ENCODE data around the gene GAD2.
A peak's percentile ranks its signal among the peaks of the same experiment; 100 is the strongest.

Gene GAD2

DNA sequence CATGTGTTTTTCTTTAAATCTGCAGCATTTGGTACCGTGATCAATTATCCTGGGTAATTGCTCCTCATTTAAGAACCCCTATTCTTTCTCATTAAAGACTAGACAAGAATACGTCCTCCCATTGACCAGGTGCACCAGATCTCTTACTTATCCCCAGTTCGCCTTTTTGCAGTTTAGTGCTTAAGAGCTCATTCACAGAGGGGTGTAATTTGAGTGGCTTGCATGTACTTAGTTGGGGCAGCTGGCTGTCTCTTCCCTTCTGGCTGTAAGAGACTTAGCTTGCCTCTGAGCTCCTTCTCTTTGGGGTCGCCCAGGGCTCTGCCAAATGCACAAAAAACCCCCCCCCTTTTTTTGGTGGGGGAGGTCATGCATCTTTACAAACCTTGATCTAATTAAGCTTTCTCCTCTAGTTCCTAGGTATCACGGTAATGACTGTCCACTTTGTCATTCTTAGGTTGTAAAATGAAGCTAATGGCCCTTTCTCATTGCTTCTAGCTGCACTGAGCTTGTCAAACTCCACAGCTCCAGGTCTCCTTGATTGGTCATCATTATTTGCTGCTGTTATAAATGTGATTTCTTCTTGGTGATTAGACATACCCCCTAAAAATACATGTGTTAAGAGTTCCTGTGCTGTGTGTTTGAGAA, 26.3 kb downstream of the GAD2 start:
- Mint-ChIP-seq H3K36me3 (no peaks in the 10 kb centered on the region), H3K4me3 (no peak overlapping the region), H3K4me1 (no peaks in the 10 kb centered on the region), H3K9me3 (no peaks in the 10 kb centered on the region), H3K27ac (no peak overlapping the region), H3K27me3 (peaks cover 21% of the 10 kb centered on the region)
- DNase-seq (ENCODE audit: low spot score in 2 of 2) (no peak), ATAC-seq (ENCODE audit: low read depth) (no peak)

DNA sequence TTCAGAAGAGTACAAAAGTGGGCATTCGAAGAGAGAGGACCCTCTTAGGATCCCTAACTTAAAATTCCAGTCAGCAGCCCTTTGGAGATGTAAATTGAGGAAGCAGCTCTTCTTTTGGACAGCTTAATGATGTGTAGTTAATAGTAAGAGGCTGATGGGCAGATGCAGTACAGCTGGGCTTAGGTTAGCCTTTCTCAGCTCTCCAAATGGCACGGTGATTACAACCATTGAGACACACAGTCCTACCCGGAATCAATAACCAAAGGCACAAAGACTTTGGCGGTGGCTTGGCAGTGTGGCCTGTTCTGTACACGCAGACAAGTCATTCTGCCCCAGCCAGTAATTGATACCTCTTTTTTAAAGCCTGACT, 26.8 kb downstream of the GAD2 start:
- Mint-ChIP-seq H3K36me3 (no peaks in the 10 kb centered on the region), H3K27me3 (peaks cover 16% of the 10 kb centered on the region), H3K4me1 (no peaks in the 10 kb centered on the region), H3K27ac (no peak overlapping the region), H3K4me3 (no peak overlapping the region), H3K9me3 (no peaks in the 10 kb centered on the region)
- no peak for ATAC-seq (ENCODE audit: low read depth)
- no peak for DNase-seq (ENCODE audit: low spot score in 2 of 2)

DNA sequence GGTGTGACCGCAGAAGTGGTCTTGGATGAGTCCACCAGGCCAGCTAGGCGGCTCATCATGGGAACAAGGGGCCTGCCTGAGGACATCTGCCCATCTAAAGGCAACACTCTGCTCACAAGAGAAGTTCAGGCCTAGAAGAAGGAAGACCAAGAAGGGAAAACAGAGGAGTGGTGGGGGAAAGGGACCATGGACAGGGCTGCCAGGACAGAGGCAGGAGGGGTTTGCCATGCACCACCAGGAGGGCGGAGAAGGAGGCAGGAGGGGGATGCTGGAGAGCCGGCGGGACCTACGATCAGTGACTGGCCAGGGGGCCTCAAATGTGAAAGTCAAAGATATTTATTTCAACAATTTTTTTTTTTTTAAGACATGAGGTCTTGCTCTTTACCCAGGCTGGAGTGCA, 33.1 kb downstream of the GAD2 start:
- H3K27ac Mint-ChIP-seq: no peak overlapping the region
- DNase-seq (ENCODE audit: low spot score in 2 of 2) (no peak), ATAC-seq (ENCODE audit: low read depth) (no peak)
- no peaks in the 10 kb centered on the region for H3K4me1 Mint-ChIP-seq
- H3K4me3 Mint-ChIP-seq: no peak overlapping the region
- H3K27me3 Mint-ChIP-seq: peaks cover 9% of the 10 kb centered on the region
- H3K9me3 Mint-ChIP-seq: no peaks in the 10 kb centered on the region
- no peaks in the 10 kb centered on the region for H3K36me3 Mint-ChIP-seq

DNA sequence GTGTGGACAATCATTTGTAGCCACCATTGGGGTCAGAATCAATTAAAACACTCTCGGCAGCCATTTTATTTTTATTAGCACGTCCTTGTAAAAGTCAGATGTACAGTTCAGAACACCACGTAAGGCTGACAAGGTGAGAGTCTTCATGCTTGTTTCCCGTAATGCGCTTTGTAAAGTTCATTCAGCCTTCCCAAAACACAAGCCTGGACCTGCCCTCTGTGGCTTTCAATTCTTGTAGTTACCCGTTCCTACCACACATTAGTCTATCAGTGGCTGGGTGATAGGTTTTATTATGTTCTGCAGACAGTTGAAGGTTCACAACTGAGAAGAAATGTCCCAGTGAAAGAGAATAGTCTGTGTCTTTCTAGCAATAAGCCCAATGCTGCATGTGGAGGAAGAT, 35.4 kb downstream of the GAD2 start:
- Mint-ChIP-seq H3K4me1 (no peaks in the 10 kb centered on the region), H3K9me3 (no peaks in the 10 kb centered on the region), H3K27me3 (peaks cover 15% of the 10 kb centered on the region), H3K36me3 (no peaks in the 10 kb centered on the region), H3K27ac (no peak overlapping the region), H3K4me3 (no peak overlapping the region)
- DNase-seq (ENCODE audit: low spot score in 2 of 2): no peak
- no peak for ATAC-seq (ENCODE audit: low read depth)

DNA sequence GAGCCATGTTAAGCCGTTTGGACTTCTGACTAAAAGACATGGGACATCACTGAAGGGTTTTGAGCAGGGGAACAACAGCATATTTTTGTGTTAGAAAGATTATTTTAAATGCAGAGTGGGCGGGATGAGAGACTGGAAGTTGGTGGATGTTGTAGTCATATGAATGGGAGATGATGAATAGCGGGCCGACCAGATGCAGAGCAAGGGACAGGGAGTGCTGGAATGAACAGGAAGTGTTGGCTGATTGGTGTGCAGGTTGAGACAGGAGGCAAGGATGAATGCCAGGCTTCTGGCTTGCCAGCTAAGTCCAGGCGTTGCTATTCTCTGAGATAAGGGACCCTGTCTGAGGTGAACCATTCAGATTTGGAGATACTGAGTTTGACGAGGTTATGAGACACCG, 38.0 kb downstream of the GAD2 start:
- no peak overlapping the region for H3K4me3 Mint-ChIP-seq
- no peaks in the 10 kb centered on the region for H3K4me1 Mint-ChIP-seq
- H3K27ac Mint-ChIP-seq: no peak overlapping the region
- H3K36me3 Mint-ChIP-seq: no peaks in the 10 kb centered on the region
- peaks cover 19% of the 10 kb centered on the region for H3K27me3 Mint-ChIP-seq
- DNase-seq (ENCODE audit: low spot score in 2 of 2) (no peak), ATAC-seq (ENCODE audit: low read depth) (no peak)
- no peaks in the 10 kb centered on the region for H3K9me3 Mint-ChIP-seq

DNA sequence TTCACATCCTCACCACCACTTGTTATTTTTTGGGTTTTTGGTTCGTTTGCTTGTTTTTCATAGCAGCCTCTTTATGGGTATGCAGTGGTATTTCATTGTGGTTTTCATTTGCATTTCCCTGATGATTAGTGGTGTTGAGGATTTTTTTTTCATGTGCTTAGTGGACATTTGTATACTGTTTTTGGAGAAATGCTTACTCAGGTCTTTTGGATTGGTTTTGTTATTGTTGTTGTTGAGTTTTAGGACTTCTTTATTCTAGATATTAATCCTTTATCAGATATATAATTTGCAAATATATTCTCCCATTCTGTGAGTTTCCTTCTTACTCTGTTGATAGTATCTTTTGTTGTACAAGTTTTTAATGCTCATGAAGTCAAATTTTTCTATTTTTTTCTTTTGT, 42.8 kb downstream of the GAD2 start:
- Mint-ChIP-seq H3K4me1 (no peaks in the 10 kb centered on the region), H3K27ac (no peak overlapping the region), H3K4me3 (no peak overlapping the region), H3K27me3 (peaks cover 19% of the 10 kb centered on the region), H3K36me3 (no peaks in the 10 kb centered on the region), H3K9me3 (no peaks in the 10 kb centered on the region)
- no peak for DNase-seq (ENCODE audit: low spot score in 2 of 2)
- ATAC-seq (ENCODE audit: low read depth): no peak

DNA sequence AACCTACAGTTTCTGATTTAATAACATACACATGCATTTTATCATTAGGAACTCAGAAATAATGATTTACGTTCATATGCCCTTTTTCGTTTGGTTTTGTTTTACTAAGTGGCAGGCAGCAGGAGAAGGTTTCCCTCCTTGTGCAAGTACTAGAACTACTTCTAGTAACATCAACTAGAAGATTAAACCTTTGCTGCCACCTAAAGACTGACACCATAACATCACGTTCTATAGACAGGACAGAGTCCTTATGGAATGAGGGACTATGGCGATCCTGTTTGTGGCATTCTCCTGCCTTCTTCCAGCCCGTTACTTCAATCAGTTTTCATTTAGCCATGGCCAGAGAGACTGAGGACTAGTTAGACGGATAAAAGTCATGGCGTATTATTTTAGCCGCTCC, 53.2 kb downstream of the GAD2 start:
- no peak for ATAC-seq (ENCODE audit: low read depth)
- H3K27ac Mint-ChIP-seq: no peak overlapping the region
- peaks cover 4% of the 10 kb centered on the region for H3K27me3 Mint-ChIP-seq
- no peaks in the 10 kb centered on the region for H3K9me3 Mint-ChIP-seq
- no peak for DNase-seq (ENCODE audit: low spot score in 2 of 2)
- no peak overlapping the region for H3K4me3 Mint-ChIP-seq
- H3K36me3 Mint-ChIP-seq: no peaks in the 10 kb centered on the region
- H3K4me1 Mint-ChIP-seq: no peaks in the 10 kb centered on the region

DNA sequence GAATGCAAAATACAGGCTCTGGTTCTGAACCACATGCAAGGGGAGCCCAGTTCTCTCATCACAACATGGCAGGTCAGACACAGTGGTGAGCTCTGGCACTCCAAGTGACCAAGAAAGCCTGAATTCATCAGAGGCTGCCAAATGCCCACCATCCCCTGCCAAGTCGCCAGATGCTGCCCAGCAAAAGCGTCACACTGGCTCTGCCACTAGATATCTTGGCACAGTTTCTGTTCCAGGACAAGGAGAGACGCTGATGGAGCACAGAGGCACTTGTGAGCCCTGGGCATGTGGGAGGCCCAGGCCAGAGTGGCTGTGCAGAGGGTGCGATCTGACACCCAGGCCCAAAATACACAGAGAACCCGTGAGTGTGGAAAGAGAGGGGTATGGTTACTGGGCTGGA, 57.8 kb downstream of the GAD2 start:
- no peak for DNase-seq (ENCODE audit: low spot score in 2 of 2)
- Mint-ChIP-seq H3K36me3 (no peaks in the 10 kb centered on the region), H3K4me3 (no peak overlapping the region), H3K27me3 (peaks cover 12% of the 10 kb centered on the region), H3K9me3 (no peaks in the 10 kb centered on the region), H3K4me1 (peaks cover 3% of the 10 kb centered on the region), H3K27ac (no peak overlapping the region)
- no peak for ATAC-seq (ENCODE audit: low read depth)

DNA sequence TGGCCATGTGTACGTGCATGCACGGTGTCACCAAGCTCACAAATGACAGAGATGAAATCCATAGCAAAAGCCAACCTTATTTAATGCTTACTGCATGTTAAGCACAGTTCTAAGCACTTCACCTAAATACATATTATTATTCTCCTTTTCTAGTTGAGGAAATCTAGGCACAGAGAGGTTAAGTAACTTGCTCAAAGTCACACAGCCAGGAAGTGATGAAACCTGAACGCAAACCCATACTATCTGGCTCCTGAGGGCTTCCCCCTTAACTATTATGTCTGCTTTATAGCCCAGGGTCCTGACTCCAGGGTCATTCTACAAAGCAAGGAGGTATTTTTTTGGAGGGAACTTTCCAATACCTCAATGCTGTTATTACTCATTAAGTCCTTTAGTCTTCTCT, 61.7 kb downstream of the GAD2 start:
- Mint-ChIP-seq H3K4me1 (peaks cover 3% of the 10 kb centered on the region), H3K27me3 (peaks cover 10% of the 10 kb centered on the region)

DNA sequence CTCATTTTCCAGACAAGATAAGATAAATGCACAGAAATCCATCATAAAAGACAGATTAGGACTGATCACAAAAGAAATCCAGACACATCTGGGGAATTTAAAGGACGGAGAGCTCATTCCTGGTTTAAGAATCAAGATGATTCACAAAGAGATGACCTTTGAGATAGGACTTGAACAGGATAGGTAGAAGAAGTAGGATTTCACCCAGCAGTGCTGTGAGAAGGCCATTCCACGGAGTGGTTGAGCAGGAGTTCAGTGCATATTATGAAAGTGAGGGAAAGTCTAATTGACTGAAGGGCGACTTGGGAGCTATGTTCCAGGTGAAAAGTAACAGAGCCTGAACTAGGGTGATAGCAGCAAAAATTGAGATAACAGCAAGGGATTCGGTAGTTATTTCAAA, 73.7 kb downstream of the GAD2 start:
- H3K4me3 Mint-ChIP-seq: no peak overlapping the region
- ATAC-seq (ENCODE audit: low read depth) (no peak), DNase-seq (ENCODE audit: low spot score in 2 of 2) (no peak)
- H3K27ac Mint-ChIP-seq: no peak overlapping the region
- H3K4me1 Mint-ChIP-seq: no peaks in the 10 kb centered on the region
- no peaks in the 10 kb centered on the region for H3K9me3 Mint-ChIP-seq
- H3K36me3 Mint-ChIP-seq: no peaks in the 10 kb centered on the region
- peaks cover 11% of the 10 kb centered on the region for H3K27me3 Mint-ChIP-seq

More for the DNA sequence above, 61.7 kb downstream of the GAD2 start:
- ATAC-seq (ENCODE audit: low read depth) (no peak), DNase-seq (ENCODE audit: low spot score in 2 of 2) (no peak)
- Mint-ChIP-seq H3K4me3 (no peak overlapping the region), H3K9me3 (no peaks in the 10 kb centered on the region), H3K36me3 (no peaks in the 10 kb centered on the region), H3K27ac (no peak overlapping the region)

DNA sequence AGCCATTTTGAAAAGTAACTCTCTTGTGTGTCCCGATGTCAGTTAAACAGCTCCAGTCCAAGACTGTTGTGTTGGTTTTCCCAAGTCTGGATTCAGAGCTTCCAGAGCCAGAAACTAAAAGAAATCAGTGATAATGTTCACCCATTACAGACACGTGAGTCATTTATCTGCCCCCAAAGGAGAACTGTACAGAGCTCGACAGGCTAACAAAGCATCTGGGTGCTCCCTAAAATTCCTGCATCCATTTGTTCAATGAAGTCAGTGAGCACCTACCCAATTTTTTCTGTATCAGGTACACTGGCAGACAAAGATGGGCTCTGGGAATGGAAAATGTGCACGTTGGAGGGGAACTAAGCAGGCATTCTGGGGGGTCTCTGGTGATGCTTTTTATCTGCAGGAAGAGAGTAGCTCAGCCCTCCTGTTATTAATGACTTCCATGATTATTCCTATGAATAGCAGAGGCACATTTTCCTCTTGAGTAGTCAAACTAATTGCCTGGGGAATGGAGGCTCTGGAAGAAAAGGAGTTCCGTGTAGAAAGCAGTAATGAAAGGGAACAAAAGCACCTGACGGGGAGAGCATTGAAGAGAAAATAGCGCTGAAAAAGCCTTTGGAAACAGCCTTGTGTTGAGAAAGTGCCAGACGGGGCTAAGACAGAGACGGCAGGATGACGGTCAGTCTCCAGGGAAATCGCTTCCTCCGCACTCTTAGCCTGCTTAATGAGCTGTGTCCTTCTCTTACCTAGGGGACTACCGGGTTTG, 75.3 kb downstream of the GAD2 start:
- Mint-ChIP-seq H3K27ac (no peak overlapping the region), H3K4me3 (no peak overlapping the region), H3K4me1 (no peaks in the 10 kb centered on the region), H3K9me3 (no peaks in the 10 kb centered on the region), H3K27me3 (peaks cover 13% of the 10 kb centered on the region), H3K36me3 (no peaks in the 10 kb centered on the region)
- DNase-seq (ENCODE audit: low spot score in 2 of 2) (no peak), ATAC-seq (ENCODE audit: low read depth) (no peak)

DNA sequence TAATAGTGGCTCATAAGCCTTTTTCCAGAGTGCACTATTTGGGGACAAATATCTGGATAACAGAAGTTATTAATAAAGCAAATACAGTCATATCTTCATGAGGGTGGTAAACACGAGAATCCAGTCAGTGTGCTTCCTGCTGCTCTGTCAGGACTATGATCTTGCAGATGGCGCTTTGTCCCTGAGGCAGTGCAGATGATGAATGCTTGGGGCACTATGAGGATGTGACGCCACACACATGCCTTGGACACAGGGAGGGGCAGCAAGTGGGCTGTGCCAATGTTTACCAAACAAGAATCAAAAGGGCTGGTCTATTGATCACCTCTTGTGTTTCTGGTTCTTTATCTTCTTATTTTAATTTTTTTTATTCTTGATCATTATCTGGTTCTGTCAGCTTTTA, 79.8 kb downstream of the GAD2 start:
- H3K27me3 Mint-ChIP-seq: peaks cover 9% of the 10 kb centered on the region
- no peak overlapping the region for H3K4me3 Mint-ChIP-seq
- DNase-seq (ENCODE audit: low spot score in 2 of 2) (no peak), ATAC-seq (ENCODE audit: low read depth) (no peak)
- no peaks in the 10 kb centered on the region for H3K36me3 Mint-ChIP-seq
- H3K4me1 Mint-ChIP-seq: no peaks in the 10 kb centered on the region
- H3K9me3 Mint-ChIP-seq: no peaks in the 10 kb centered on the region
- no peak overlapping the region for H3K27ac Mint-ChIP-seq

DNA sequence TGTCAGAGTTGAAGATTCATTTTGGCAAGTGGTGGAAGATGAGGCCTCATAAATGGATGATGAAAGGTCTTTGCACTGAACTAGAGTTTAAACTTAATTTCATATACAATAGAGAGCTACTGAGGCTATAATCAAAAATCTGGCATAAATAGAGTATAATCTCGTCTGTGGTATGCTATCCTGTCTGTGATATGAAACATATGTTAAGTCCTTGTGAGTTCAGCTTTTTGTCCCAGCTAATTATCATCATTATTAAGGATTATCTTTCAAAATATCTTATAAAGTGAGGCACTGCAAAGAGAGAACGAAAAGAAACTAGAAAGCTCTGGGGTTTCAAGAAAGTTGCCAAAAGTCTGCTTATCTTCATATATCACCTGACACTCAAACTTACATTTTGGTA, 83.4 kb downstream of the GAD2 start:
- DNase-seq (ENCODE audit: low spot score in 2 of 2) (no peak), ATAC-seq (ENCODE audit: low read depth) (no peak)
- Mint-ChIP-seq H3K36me3 (no peaks in the 10 kb centered on the region), H3K4me1 (no peaks in the 10 kb centered on the region), H3K27ac (no peak overlapping the region), H3K4me3 (no peak overlapping the region), H3K27me3 (peaks cover 5% of the 10 kb centered on the region), H3K9me3 (no peaks in the 10 kb centered on the region)

DNA sequence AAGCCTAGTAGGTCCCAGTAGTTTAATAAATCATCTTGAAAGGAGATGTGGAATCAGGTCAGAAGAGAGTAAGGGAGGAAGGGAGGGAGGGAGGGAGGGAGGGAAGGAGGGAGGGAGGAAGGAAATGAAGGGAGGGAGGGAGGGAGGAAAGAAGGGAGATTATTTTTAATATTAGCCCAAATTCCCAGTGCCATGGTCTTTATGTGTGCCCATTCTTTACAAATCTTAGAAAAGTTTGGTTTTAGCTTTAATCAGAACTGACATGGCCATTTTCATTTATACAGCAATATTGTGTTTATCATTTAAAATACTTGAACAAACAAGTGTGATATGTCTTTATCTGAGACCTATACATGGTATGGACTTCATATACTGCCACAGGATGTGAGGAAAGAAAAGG, 86.8 kb downstream of the GAD2 start:
- DNase-seq (ENCODE audit: low spot score in 2 of 2) (no peak), ATAC-seq (ENCODE audit: low read depth) (no peak)
- Mint-ChIP-seq H3K4me1 (no peaks in the 10 kb centered on the region), H3K36me3 (no peaks in the 10 kb centered on the region), H3K27me3 (peaks cover 14% of the 10 kb centered on the region), H3K9me3 (no peaks in the 10 kb centered on the region), H3K4me3 (no peak overlapping the region), H3K27ac (no peak overlapping the region)

DNA sequence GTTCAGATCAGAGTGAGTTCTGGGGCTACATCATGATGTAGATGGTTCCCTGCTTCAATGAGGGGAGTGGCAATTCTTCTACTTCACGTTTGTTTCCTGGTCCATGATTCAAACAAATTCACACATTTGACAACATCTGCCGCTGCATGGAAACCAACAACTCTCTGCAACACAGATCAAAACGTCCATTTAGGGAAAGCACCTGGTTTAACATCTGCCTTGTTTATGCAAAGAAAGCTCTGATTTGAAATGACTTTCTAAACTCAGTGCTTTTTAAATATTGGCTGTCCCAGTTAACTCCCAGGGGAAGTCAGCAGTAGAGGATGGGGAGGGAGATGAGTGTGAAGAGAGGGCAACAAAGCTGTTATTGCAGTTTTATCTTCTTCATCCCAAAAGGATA, 93.8 kb downstream of the GAD2 start:
- H3K27ac Mint-ChIP-seq: no peak overlapping the region
- peak; percentile 31 for ATAC-seq (ENCODE audit: low read depth)

More for the DNA sequence above, 93.8 kb downstream of the GAD2 start:
- H3K4me3 Mint-ChIP-seq: no peak overlapping the region
- H3K4me1 Mint-ChIP-seq: peaks cover 5% of the 10 kb centered on the region
- H3K27me3 Mint-ChIP-seq: peaks cover 22% of the 10 kb centered on the region
- no peaks in the 10 kb centered on the region for H3K9me3 Mint-ChIP-seq
- no peak for DNase-seq (ENCODE audit: low spot score in 2 of 2)
- no peaks in the 10 kb centered on the region for H3K36me3 Mint-ChIP-seq

Measured in memory B cell (primary cell).